ENCODE measurements around the gene NEDD8. TPM values are rescaled to one million over a fixed set of nuclear protein-coding genes. Genes with fewer than 3 reads are reported as not detected.

NEDD8 gene
- polyA plus RNA-seq, 3 donors, result 253 to 284 (median 266) TPM

DNA sequence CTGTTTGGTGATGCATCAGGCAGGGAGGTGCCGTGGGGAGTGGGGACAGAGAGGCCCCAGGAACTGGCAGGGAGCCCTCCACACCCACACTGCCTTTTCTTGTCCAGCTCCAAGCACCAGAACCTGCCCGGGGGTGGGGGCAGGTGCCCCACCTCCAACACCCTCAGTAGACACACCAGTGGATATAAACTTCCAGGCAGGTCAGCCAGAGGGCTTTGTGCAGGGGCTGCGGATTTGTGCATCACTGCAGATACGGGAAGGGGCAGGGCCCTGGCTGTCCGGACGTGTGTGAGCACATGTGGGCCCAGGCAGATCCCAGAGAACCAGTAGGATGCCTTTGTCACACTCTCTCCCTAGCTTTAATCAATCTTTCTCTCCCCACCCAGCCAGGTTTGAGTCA lies 32.1 kb upstream of the NEDD8 start:
- DNase-seq (ENCODE audit: low read depth in 3 of 3, low spot score in 2 of 3), result no peak

GRCh38 chr14:24263848-24264247 lies 31.7 kb upstream of the NEDD8 start:
- DNase-seq (ENCODE audit: low read depth in 3 of 3, low spot score in 2 of 3), result no peak

- DNase-seq (ENCODE audit: low read depth in 3 of 3, low spot score in 2 of 3), result no peak
Measured at GRCh38 chr14:24262821-24263733, 30.9 kb upstream of the NEDD8 start, which contains the start of gene TGM1. TSS of gene TGM1 (minus strand) at chr14:24263177. CDS start at chr14:24262352, 825 bp downstream.

GRCh38 chr14:24261969-24262327 lies 29.8 kb upstream of the NEDD8 start:
- no peak for DNase-seq (ENCODE audit: low read depth in 3 of 3, low spot score in 2 of 3)

GRCh38 chr14:24261256-24261968 lies 29.2 kb upstream of the NEDD8 start:
- DNase-seq (ENCODE audit: low read depth in 3 of 3, low spot score in 2 of 3), result no peak

GRCh38 chr14:24260780-24261157 lies 28.6 kb upstream of the NEDD8 start:
- no peak for DNase-seq (ENCODE audit: low read depth in 3 of 3, low spot score in 2 of 3)

DNA sequence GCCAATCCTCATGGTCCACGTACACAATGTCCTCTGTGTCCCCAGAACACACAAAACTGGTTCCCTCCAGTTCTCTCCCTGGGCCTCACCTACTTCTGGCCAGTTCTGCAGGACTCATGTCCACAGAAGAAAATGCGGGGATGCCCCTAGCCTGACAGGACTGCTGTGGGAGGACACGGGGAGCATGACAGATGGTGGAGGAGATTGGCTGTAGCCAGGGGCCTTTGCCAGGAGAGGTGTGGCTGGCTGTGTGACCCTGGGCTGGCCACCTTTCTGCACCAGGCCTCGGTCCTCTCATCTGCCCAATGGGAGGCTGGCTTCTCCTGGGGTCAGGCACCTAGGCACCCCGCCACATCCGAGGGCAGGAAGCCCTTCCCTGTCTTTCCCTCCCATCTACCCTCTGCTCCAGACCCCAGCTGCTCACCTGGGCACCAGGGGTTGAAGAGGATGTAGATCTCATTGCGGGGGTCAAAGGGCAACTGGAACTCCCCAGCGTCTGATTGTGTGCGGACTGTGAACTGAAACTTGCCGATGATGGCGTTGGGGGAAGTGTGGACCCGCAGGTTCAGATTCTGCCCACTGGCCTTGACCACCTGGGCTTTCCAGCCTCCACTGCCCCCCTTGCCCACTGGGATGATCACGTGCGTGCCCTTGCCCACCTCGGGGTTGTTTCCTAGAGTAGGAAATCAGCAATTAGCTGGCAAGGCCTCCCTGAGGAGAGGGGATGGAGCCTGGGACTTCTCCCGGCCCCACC lies 28.0 kb upstream of the NEDD8 start:
- DNase-seq (ENCODE audit: low read depth in 3 of 3, low spot score in 2 of 3), result no peak

- DNase-seq (ENCODE audit: low read depth in 3 of 3, low spot score in 2 of 3), result no peak
Measured at GRCh38 chr14:24259282-24260025, 27.3 kb upstream of the NEDD8 start.

DNA sequence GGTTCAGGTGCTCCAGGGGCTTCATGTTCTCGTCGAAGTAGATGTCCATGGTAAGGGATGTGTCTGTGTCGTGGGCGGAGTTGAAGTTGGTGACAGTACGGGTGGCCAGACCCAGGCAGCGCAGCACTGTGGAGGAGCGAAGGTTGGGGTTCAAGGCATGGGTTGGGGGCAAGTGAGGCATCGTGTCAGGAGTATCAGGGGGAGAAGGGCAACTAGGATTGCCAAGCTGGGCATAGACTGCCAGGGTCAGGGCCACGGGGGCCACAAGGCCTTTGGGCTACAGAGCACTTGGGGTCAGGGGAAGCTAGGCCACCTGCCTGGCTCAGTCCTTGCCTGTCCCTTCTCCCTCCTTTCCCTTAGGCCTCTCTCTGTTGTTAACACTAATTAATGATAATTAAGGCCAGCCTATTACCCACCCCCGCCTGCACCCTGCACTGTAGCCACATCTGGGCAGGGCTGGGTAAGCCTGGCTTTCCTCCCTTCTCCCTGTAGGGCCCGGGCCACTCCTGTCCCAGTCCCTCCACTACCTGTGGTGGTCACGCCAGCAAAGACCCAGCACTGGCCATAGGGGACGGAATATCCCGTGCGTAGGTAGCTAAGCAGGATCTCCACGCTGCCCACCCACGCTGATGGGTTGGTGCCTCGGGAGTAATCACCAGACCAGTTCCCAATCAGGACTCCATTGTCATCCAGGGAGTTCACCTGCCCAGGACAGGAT lies 26.5 kb upstream of the NEDD8 start:
- no peak for DNase-seq (ENCODE audit: low read depth in 3 of 3, low spot score in 2 of 3)

GRCh38 chr14:24258119-24258518 lies 26.0 kb upstream of the NEDD8 start:
- DNase-seq (ENCODE audit: low read depth in 3 of 3, low spot score in 2 of 3), result no peak

- DNase-seq (ENCODE audit: low read depth in 3 of 3, low spot score in 2 of 3), result no peak
Measured at GRCh38 chr14:24256960-24257359, 24.8 kb upstream of the NEDD8 start.

- DNase-seq (ENCODE audit: low read depth in 3 of 3, low spot score in 2 of 3), result no peak
Measured at GRCh38 chr14:24255931-24256711, 24.0 kb upstream of the NEDD8 start.

GRCh38 chr14:24255438-24255837 lies 23.3 kb upstream of the NEDD8 start:
- no peak for DNase-seq (ENCODE audit: low read depth in 3 of 3, low spot score in 2 of 3)

GRCh38 chr14:24254630-24255392 lies 22.6 kb upstream of the NEDD8 start:
- DNase-seq (ENCODE audit: low read depth in 3 of 3, low spot score in 2 of 3), result no peak

- DNase-seq (ENCODE audit: low read depth in 3 of 3, low spot score in 2 of 3), result no peak
Measured at GRCh38 chr14:24253936-24254335, 21.8 kb upstream of the NEDD8 start.

DNA sequence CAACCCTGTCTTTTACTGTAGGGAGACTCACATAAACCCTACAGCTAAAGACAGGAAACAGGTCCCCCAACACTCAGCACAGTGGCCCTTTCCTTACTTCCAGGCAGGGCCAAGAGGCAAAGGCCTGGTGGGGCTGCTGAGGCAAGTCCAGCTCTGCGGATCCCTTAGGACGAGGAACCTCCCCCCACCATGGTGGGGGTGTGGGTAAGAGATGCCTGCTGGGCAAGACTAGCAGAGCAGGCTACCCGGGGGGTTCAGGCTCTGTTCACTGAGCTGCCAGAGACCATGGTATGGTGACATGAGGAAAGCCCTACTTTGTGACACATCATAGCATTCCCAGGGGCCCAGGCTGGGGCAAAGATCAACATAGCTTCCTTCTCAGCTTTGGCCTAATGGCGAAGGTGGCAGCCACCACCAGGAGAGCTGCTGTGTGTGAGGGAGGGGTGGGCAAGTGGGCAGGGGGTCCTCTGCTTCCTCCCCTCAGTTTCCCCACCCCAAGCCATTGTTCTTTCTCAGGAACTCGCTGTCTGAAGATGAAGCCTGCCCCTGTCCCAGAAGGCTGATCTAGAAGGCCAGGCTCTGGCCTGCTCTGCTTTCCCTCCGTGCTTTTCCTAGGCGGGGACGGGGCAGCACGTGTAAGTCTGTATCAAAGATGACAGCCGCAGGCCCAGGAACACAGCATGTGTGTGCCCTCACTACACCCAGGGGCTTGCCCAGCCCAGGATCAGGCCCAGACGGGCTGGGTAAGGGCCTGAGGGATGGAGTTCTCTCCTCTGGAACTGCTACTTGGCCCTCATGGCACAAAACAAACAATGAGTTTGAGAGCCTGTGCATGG lies 20.3 kb upstream of the NEDD8 start:
- DNase-seq (ENCODE audit: low read depth in 3 of 3, low spot score in 2 of 3), result no peak

DNA sequence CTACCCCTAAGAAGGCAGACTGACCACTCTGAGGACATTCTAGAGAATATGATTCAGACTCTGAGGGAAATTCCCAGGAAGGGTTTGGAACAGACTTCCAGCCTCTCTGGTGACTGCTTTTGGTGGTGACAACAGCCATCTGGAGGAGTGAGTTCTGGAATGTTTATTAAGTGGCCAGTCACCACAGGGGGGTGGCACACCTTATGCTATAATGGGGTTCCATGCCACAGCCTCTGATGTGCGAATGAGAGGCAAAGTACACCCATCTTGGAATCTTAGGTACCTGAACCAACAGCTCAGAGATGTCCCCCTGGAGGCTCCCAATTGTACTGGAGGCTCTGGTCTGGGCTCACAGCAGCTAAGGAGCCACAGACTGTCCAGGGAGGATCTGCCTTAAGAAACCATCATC lies 19.7 kb upstream of the NEDD8 start:
- DNase-seq (ENCODE audit: low read depth in 3 of 3, low spot score in 2 of 3), result no peak

Measured in right renal cortex interstitium (tissue), 3 donors.